ENCODE measurements around the gene CLIP1.
"Not testable (repeated sequence)": the region's sequence is repeated elsewhere in the genome, so short reads cannot be mapped to it uniquely, and the experiment has no call there.

DNA sequence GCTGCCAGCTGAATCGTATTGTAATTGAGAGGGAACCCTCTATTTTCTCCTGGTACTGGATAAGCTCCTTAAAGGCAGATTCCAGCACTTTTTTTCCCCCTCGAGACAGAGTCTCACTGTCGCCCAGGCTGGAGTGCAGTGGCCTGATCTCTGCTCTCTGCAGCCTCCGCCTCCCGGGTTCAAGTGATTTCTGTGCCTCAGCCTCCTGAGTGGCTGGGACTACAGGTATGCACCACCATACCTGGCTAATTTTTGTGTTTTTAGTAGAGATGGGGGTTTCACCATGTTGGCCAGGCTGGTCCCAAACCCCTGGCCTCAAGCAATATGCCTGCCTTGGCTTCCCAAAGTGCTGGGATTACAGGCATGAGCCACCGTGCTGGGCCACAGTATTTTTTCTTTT, 47.4 kb upstream of the CLIP1 start:
- TF ChIP-seq, protein P1, sequence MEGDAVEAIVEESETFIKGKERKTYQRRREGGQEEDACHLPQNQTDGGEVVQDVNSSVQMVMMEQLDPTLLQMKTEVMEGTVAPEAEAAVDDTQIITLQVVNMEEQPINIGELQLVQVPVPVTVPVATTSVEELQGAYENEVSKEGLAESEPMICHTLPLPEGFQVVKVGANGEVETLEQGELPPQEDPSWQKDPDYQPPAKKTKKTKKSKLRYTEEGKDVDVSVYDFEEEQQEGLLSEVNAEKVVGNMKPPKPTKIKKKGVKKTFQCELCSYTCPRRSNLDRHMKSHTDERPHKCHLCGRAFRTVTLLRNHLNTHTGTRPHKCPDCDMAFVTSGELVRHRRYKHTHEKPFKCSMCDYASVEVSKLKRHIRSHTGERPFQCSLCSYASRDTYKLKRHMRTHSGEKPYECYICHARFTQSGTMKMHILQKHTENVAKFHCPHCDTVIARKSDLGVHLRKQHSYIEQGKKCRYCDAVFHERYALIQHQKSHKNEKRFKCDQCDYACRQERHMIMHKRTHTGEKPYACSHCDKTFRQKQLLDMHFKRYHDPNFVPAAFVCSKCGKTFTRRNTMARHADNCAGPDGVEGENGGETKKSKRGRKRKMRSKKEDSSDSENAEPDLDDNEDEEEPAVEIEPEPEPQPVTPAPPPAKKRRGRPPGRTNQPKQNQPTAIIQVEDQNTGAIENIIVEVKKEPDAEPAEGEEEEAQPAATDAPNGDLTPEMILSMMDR (IDR thresholded peaks at IDR 0.05; ENCODE audit: low read length), result not testable (repeated sequence)
- not testable (repeated sequence) for TF ChIP-seq EZH2 (IDR thresholded peaks at IDR 0.05; ENCODE audit: borderline replicate concordance, low read length)
